ENCODE measurements around the gene ADRA2A. TPM values are rescaled to one million over a fixed set of nuclear protein-coding genes. Genes with fewer than 3 reads are reported as not detected.

The ADRA2A gene
- total RNA-seq, 1 donor from 2014 or later, result 0.32 TPM

DNA sequence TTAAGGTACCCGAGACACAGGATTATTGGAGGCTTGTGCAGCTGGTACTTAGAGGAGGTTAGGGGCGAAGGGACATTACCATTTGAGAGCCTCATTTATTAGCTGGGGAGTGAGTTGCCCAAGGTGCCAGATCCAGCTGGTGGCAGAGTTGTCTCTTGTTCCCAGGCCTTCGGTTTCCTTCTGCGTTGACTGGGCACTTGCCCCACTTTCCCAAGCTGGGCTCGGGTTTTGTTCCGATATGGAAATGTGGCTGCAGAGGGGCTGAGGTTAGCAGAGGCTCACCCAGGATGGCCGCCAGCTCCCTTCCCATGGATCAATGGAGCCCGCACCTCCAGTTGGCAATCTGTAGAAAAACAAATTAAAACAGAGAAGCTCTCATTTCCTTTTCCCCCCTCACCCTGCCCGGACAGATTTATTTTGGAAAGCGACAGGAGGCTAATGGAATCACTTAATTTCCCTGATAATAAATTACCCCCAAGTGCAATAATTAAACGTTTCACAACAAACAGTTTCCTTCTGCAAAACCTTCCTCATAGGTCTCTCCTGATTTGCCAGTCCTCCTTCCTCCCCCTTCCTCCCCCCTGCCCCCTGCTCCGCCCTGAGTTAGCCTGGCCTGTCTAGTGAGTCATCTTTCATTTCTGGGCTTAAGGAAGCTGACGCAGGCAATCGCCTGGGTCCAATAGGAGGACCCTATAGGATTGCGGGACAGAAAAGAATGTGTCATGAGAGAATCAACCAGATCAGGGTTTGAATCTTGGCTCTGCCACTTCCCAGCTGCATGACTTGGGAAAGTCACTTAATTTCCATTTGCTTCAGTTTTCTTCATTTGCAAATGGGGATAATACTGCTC lies 51.7 kb downstream of the ADRA2A start:
- TF ChIP-seq, protein P1, sequence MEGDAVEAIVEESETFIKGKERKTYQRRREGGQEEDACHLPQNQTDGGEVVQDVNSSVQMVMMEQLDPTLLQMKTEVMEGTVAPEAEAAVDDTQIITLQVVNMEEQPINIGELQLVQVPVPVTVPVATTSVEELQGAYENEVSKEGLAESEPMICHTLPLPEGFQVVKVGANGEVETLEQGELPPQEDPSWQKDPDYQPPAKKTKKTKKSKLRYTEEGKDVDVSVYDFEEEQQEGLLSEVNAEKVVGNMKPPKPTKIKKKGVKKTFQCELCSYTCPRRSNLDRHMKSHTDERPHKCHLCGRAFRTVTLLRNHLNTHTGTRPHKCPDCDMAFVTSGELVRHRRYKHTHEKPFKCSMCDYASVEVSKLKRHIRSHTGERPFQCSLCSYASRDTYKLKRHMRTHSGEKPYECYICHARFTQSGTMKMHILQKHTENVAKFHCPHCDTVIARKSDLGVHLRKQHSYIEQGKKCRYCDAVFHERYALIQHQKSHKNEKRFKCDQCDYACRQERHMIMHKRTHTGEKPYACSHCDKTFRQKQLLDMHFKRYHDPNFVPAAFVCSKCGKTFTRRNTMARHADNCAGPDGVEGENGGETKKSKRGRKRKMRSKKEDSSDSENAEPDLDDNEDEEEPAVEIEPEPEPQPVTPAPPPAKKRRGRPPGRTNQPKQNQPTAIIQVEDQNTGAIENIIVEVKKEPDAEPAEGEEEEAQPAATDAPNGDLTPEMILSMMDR (IDR thresholded peaks at IDR 0.05; ENCODE audit: partially characterized antibody, unreplicated experiment), result no peak
- Mint-ChIP-seq H3K36me3 (ENCODE audit: unreplicated experiment) (no peaks in the 10 kb centered on the region), H3K4me3 (ENCODE audit: unreplicated experiment) (no peak overlapping the region), H3K9me3 (ENCODE audit: unreplicated experiment) (no peaks in the 10 kb centered on the region), H3K27ac (ENCODE audit: unreplicated experiment) (no peak overlapping the region), H3K27me3 (ENCODE audit: unreplicated experiment) (peaks cover 3% of the 10 kb centered on the region), H3K4me1 (ENCODE audit: low read depth, unreplicated experiment) (no peaks in the 10 kb centered on the region)
- DNase-seq, result no peak

DNA sequence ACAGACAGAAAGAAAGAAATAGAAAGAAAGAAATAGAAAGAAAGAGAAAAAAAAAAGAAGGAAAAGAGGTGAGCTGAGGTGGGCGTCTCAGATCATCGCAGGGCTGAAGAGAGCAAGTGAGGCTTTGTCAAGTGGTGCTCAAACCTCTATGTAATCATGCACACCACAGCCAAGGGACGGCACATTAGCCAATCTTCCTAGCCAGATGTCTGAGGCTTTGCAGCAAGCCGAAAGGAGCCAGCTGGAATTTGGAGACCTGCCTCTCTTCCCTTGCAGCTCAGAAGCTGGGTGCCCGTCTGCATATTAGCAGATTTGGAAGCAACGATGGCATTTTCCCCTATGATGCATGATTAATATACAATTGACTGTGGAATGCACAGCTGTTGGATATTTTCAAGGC lies 52.5 kb downstream of the ADRA2A start:
- Mint-ChIP-seq H3K4me3 (ENCODE audit: unreplicated experiment) (no peak overlapping the region), H3K4me1 (ENCODE audit: low read depth, unreplicated experiment) (no peaks in the 10 kb centered on the region), H3K9me3 (ENCODE audit: unreplicated experiment) (no peaks in the 10 kb centered on the region), H3K36me3 (ENCODE audit: unreplicated experiment) (no peaks in the 10 kb centered on the region), H3K27me3 (ENCODE audit: unreplicated experiment) (peaks cover 3% of the 10 kb centered on the region), H3K27ac (ENCODE audit: unreplicated experiment) (no peak overlapping the region)
- TF ChIP-seq, protein P1 (IDR thresholded peaks at IDR 0.05; ENCODE audit: partially characterized antibody, unreplicated experiment), result no peak
- no peak for DNase-seq

DNA sequence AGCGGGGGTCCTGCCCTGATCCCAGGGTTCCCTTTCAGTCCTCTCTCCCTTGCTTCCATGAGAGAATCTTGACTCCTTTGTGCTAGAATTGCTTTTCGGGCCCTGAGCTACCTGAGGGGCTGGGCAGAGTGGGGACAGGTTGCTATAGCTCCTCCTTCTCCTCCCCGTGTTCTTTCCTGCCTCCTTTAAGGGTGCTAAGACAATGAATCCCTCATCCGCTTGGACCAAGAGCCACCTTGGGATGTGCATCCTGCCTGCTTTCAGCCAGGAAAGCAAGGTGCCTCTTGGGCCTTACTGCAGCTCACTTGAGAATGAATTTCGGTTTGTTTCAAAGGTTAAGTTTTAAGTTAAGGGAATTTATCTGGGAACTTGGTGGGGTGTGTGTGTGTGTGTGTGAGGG lies 53.6 kb downstream of the ADRA2A start:
- Mint-ChIP-seq H3K9me3 (ENCODE audit: unreplicated experiment) (no peaks in the 10 kb centered on the region), H3K4me1 (ENCODE audit: low read depth, unreplicated experiment) (no peaks in the 10 kb centered on the region), H3K27me3 (ENCODE audit: unreplicated experiment) (peaks cover 3% of the 10 kb centered on the region), H3K4me3 (ENCODE audit: unreplicated experiment) (no peak overlapping the region), H3K36me3 (ENCODE audit: unreplicated experiment) (no peaks in the 10 kb centered on the region), H3K27ac (ENCODE audit: unreplicated experiment) (no peak overlapping the region)
- DNase-seq, result no peak
- TF ChIP-seq, protein P1 (IDR thresholded peaks at IDR 0.05; ENCODE audit: partially characterized antibody, unreplicated experiment), result no peak

Other genes with a start within 250 kb of the ADRA2A start
- gene PDCD4, start 205.1 kb upstream of the ADRA2A start, total RNA-seq (ENCODE audit: unreplicated experiment), result 149 TPM
- 39.1 TPM for gene BBIP1, start 157.8 kb upstream of the ADRA2A start, total RNA-seq (ENCODE audit: unreplicated experiment)
- gene SHOC2, start 157.4 kb upstream of the ADRA2A start, total RNA-seq (ENCODE audit: unreplicated experiment), result 98.3 TPM